Stimulated activated CD8-positive, alpha-beta memory T cell treated with anti-CD3 and anti-CD28 coated beads, Interleukin-4, amount 100 ng/mL, for 4 hours (primary cell): ENCODE results near the gene TBC1D5.
"Not testable (repeated sequence)": the region's sequence is repeated elsewhere in the genome, so short reads cannot be mapped to it uniquely, and the experiment has no call there.

Experiments
- DNase-seq, 2 donors: peaks; one replicate each; pipeline ENCODE4 v3.0.0-alpha.2; 2020; ENCODE audit warnings: low read depth in 2 of 2, low spot score in 1 of 2

TBC1D5 gene

GRCh38 chr3:17552351-17552750 lies 190.1 kb downstream of the TBC1D5 start:
- DNase-seq: no peak

DNA sequence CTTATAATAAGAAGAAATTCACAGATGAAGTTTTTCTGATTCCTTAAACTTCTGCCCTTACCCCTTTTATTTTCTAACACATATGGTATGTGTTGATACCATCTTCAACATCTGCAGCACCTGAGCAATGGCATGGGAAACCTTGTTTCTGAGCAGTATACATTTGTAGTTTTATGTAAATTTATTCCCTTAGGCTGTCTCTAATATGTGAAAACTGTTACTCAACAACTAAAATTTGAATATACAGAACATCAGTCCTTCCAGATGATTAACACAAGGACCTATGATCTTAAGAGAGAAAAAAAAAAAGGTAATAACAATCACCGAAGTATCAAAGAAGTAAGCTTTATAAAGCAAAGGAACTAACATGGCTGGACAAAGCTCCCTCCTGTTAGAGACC lies 190.5 kb downstream of the TBC1D5 start:
- no peak for DNase-seq

DNA sequence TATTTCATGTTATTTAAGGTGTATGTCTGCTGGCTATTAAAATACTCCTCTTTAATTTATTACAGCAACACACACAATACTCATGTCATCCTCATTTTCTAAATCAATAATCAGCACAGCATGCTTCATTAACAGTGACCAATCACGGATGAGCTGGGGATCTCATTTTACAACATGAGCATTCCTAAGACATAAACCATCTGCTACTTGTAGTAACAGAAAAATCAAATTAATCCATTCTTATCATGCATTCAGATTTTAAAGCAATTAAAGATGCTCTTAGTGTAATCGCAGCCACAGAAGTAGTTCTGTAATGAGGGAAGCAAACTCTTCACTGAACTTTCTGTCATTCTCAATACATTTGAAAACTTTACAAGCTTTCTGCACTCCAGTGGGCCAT lies 191.1 kb downstream of the TBC1D5 start:
- DNase-seq: no peak

DNA sequence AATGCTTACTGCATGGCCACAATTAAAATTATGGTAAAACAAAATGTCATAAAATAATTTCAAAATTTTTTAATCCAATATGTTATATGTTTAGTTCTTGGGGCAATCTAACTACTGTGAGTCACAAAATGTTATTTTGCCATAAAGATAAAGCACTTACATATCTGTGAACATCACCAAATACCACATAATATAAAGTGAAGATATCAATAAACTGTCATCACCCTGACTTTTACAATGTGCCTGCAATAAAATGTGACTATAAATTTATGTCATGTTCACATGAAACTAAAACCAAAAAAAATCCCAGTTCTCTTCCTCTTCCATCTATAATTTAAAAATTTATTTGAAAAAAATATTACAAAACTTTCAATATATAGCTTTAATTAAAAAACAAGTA lies 191.8 kb downstream of the TBC1D5 start:
- DNase-seq: no peak

DNA sequence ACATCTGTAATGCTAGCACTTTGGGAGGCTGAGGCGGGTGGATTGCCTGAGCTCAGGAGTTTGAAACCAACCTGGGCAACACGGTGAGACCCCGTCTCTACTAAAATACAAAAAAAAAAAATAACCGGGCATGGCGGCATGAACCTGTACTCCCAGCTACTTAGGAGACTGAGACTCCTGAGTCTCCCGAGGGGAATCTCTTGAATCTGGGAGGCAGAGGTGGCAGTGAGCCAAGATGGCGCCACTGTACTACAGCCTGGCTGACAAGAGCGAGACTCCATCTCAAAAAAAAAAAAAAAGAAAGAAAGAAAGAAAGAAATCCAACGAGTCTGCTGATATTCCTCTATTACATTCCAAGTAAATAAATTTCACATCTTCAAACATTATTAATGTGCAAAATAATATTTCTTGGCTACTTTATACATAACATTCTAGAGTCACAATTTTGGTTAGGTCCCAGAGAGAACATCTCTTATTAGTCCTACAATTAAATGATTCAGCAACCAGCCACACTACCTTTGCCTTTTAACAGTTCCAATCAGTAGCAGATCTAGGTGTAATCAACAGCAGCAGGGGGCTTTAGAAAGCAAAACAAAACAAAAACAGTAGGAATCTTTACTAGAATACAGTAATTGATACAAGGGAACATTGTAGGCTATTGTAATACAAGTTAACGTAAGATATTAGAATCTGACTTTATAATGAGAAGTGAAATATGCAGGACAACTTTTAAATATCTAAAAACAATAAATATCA lies 195.8 kb downstream of the TBC1D5 start:
- no peak for DNase-seq

DNA sequence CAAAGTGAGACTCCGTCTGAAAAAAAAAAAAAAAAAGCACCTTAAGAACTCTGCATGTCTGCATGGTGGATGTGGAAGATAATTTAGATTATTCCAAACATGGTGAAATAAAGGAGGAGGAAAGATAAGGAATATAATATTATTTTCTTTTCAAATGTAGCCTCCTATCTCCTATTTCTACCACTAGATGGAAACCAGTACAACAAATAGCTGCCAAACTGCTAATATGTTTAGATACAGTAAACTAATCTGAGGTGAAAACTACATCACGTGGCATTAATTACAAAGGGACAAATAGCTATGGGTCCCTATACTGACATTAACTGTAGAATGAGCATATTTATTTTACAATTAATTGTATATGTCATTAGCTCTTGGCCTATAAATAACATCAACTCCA lies 197.8 kb downstream of the TBC1D5 start:
- DNase-seq: no peak

DNA sequence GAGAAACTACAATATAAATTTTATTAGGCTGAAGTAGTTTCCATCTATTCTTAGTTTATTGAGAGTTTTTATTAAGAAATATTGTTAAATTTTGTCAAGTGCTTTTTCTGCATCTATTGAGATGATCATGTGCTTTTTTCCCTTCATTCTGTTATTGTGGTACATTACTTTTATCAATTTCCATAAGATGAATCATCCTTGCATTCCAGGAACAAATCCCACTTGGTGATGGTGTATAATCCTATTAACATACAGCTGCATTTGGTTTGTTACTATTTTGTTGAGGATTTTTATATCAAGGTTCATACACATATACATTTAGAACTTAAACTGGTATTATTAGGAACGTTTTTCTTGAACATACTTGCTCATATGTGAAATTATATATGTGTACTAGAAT lies 199.8 kb downstream of the TBC1D5 start:
- no peak for DNase-seq

- no peak for DNase-seq
Measured at GRCh38 chr3:17539436-17539835, 203.0 kb downstream of the TBC1D5 start.

DNA sequence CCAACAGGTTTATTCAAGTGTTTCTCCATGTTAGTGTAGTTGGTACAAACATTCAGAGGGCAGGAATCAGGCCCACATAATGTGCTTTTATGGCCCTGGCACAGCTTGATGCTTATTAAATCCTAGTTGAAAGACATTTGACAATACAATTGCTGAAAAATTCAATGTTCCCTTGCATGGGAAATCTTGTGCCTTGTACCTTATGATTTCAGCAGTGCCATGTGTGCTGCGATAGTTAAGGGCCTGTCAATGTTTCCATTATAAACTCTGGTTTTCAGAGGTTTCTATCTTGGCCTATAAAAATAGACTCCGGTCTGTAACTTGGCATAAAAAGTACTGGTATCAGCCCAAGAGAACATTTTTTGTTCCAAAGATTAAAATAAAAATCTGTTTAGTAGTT lies 207.2 kb downstream of the TBC1D5 start:
- DNase-seq: no peak

GRCh38 chr3:17532446-17532845 lies 210.0 kb downstream of the TBC1D5 start:
- not testable (repeated sequence) for DNase-seq

DNA sequence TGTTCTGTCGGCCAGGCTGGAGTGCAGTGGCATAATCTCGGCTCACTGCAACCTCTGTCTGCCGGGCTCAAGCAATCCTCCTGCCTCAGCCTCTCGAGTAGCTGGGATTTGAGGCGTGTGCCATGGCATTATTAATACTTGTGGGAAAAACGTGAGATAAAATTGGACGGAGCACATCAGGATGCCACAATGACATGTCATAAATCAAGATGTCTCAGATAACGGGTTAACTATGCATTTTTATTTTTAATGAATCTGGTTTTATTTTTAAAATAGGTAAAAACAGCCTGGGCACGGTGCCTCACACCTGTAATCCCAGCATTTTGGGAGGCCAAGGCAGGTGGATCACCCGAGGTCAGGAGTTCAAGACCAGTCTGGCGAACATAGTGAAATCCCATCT lies 212.8 kb downstream of the TBC1D5 start:
- DNase-seq: no peak

GRCh38 chr3:17518189-17519059 lies 224.0 kb downstream of the TBC1D5 start:
- no peak for DNase-seq

DNA sequence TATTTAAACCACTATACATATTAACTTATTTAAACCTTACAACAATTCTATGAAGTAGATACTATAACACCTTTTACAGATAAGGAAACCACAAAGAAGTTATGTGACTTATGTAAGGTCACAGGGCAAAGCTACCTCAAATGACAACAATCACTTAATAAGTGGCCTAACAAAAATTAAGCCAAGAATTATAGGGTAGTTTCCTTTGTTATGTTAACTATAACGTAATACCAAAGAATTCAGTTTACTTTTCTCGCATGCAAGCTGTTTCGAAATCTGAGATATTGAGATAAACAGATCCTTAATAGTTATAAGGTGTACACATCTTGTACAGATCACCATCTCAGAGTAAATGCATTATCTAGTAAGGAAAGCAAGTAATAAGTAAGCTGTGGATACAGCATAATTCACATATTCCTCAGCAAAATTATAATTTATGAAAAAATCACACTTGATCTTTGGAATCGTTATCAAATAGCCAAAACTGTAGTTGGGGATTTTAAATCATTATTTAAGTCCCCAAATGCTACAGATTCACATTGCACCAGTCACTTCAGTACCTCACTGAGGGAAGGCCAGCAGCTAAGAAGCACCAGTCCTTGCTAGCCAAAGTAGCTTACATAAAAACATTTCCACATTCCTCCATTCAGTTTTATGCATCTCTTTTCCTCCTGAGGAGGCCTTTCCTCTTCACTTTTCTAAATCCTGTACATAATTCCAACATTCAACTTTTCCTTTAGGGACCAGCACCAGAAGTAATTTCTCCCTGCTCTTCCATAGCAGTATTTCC lies 226.8 kb downstream of the TBC1D5 start:
- DNase-seq: no peak

DNA sequence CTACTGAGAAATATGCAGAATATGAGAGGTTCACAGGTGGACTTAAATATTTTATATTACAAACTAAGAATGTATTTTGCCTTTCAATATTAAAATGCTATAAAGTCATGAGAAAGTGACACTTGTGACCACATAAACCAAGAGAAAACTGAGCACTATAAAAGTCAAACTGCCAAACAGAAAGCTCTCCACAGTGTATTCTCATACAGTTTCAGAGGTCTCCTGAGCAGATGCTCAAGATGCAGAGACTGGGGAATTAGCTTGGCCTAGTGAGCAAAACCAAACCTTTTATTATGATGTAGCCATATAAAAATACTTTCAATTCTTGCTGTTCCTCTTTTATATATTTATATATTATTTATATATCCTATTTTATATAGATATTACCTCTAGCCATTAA lies 227.8 kb downstream of the TBC1D5 start:
- no peak for DNase-seq

DNA sequence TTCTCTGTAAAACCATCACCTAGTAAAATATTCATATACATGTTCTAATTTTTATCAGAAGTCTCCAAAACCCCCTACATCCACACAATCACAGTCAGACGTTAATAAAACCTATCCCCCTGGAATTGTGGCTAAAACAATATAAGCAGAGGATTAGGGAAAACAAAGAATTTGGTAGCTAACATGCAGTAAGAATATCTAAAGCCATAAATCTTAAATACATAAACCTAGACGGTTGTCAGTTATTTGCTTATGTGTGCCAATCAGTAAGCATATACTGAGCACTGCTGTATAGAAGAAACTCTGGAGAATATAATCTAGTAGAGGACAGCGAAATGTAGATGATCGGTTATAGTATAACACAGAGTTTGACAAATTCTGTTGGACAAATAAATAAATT lies 232.2 kb downstream of the TBC1D5 start:
- no peak for DNase-seq

GRCh38 chr3:17508180-17508752 lies 234.2 kb downstream of the TBC1D5 start:
- DNase-seq: no peak

- DNase-seq: no peak
Measured at GRCh38 chr3:17507480-17507879, 235.0 kb downstream of the TBC1D5 start.

- DNase-seq: no peak
Measured at GRCh38 chr3:17505856-17506255, 236.6 kb downstream of the TBC1D5 start.

GRCh38 chr3:17501745-17502144 lies 240.7 kb downstream of the TBC1D5 start:
- no peak for DNase-seq

DNA sequence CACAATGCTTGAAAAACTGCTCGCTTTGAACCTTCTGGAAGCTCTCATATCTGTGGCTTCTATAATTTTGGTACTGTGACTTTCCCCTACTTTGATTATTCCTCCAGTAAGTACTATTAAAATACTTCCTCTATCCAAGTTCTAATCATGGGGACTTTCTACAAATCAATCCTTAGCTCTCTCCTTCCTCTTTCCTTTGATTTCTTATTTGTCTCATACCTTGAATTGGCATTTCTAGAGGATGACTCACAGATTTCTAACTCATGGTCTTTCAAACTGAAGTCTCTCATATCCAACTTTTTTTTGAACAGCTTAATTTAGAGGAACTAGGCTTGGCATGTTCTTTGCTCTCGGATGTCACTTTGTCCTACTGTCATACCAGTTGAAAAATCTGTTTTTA lies 241.8 kb downstream of the TBC1D5 start:
- no peak for DNase-seq

DNA sequence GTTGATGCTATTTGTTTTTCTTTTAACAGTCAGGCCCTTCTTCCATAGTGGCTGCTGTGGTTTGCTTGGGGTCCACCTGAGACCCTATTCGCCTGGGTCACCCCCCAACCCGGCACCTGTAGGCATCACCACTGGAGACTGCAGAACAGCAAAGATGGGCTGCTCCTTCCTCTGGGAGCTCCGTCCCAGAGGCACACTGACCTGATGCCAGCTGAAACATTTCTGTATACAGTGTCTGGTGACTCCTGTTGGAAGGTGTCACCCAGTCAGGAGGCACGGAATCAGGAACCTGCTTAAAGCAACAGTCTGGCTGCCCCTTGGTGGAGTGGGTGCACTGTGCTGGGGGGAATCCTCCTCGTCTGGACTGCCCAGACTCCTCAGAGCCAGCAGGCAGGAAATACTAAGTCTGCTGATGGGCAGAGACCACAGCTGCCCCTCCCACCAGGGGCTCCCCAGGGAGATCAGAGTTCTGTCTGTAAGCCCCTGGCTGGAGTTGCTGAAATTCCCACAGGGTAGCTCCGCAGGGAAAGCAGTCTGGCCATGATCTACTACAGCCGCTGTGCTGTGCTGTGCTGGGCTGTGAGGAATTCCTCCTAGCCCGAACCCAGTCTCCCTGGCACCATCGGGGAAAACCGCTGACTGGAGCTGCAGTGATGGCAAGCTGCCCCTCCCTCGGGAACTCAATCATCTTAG lies 248.2 kb downstream of the TBC1D5 start:
- no peak for DNase-seq
